Measurements from ENCODE around the gene NUDT8.

- TF ChIP-seq EZH2phosphoT487 (IDR thresholded peaks at IDR 0.05; ENCODE audit: borderline replicate concordance, low read depth): no peak
- no peak for TF ChIP-seq CTCF (IDR thresholded peaks at IDR 0.05)
- TF ChIP-seq ELF1 (IDR thresholded peaks at IDR 0.05): no peak
- no peak for TF ChIP-seq CHD2 (IDR thresholded peaks at IDR 0.05; ENCODE audit: low read length, partially characterized antibody)
- no peak for TF ChIP-seq RFX5 (IDR thresholded peaks at IDR 0.05; ENCODE audit: low read length)
- no peak for TF ChIP-seq YY1 (IDR thresholded peaks at IDR 0.05; ENCODE audit: low read depth)
- TF ChIP-seq SIN3A (IDR thresholded peaks at IDR 0.05; ENCODE audit: borderline replicate concordance, low read depth, low read length): no peak
- TF ChIP-seq USF2 (IDR thresholded peaks at IDR 0.05; ENCODE audit: borderline replicate concordance, low read depth, low read length): no peak
- TF ChIP-seq REST (IDR thresholded peaks at IDR 0.05; ENCODE audit: low read depth, low read length): no peak
These were observed 2.3 kb downstream of the NUDT8 start for GRCh38 chr11:67627441-67627811.

Data from SK-N-SH (cell line).